MM.1S (cell line): Measurements from ENCODE around the gene SAXO2.

ENCODE experiments used
- CTCF ChIP-seq: fragments of 300-600 bp; sonication (generic); IDR thresholded peaks from 2 replicates; pipeline ENCODE4 v1.5.1; 2016; ENCODE audit warnings: antibody characterized with exemption, low read length, mixed read lengths
- EZH2 ChIP-seq: fragments of 300-600 bp; sonication (generic); optimal IDR thresholded peaks from 2 replicates; pipeline ENCODE3; 2017; ENCODE audit warnings: low read depth, mild to moderate bottlenecking, antibody characterized with exemption, low read length, mixed read lengths
- EZH2phosphoT487 ChIP-seq: fragments of 300-600 bp; sonication (generic); IDR thresholded peaks from 2 replicates; pipeline ENCODE4 v1.6.1; 2018; ENCODE audit warnings: antibody characterized with exemption, low read length

- TF ChIP-seq EZH2phosphoT487 (no peak), CTCF (no peak), EZH2 (no peak)
Measured at GRCh38 chr15:82292271-82292670, 29.7 kb downstream of the SAXO2 start.
